ENCODE data around the gene SAMD15.
"Not testable (repeated sequence)": the region's sequence is repeated elsewhere in the genome, so short reads cannot be mapped to it uniquely, and the experiment has no call there.

SAMD15 gene

DNA sequence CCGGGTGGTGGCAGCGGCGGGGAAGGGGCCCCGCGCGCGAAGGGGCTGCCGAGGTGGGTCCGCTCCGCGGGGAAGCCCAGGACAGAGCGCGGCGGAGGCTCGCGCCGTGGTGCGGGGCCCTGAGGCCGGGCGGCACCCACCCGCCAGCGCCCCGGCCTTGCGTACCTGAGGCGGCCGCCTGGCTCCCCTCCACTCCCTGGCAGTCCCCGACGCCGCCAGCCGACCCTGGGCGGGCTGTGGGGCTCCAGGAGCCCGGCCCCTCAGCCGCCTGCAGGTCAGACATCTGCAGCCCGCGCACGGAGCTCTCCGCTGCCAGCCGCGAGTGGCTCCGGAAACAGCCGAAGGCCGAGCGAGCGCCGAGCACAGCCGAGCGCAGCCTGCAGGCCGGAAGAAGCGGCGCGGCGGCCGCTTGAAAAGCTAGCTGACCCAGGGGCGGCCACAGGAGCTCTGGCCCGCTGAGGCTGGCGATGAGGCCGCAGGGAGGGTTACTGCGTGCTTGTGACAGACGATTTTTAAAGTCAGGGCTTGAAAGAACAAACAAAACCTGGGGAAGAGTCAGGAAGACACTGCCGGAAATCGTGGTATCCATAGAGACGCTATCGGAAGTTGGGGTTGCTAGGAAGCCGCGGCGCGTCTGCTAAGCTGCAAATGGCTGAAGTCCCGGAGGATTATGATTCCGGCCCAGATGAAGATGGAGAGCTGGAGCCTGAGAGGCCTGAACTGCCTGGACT is at the start of gene SAMD15, which contains the start of gene TMED8:
SAMD15 (plus strand) TSS at position 609 of the 731 bp plus-strand sequence; CDS start at position 649, 40 bp downstream.
TMED8 (minus strand) TSS at position 324 of the 731 bp plus-strand sequence; CDS start at position 283, 41 bp downstream.
- peak; percentile 78 for DNase-seq

GRCh38 chr14:77329872-77330271 is 47.3 kb upstream of the SAMD15 start:
- no peak for DNase-seq

DNA sequence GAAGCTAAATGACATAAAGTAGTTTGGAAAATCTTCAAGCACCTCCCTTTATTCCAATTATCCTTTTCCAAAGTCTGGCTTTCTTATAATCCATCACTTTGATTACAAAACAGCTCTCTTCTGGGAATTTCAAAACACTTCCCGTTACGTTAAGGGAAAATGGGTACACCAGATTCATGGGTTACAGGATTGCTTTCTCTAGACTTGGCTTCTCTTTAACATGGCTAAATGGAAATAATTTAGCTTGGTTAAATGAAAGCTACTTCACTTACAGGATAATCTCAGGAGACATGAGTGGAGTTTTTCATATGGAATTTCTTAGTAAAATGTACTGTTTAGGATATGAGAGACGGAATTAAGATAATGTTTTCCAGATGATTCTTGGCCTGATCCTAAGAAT is 41.6 kb upstream of the SAMD15 start:
- DNase-seq: no peak

DNA sequence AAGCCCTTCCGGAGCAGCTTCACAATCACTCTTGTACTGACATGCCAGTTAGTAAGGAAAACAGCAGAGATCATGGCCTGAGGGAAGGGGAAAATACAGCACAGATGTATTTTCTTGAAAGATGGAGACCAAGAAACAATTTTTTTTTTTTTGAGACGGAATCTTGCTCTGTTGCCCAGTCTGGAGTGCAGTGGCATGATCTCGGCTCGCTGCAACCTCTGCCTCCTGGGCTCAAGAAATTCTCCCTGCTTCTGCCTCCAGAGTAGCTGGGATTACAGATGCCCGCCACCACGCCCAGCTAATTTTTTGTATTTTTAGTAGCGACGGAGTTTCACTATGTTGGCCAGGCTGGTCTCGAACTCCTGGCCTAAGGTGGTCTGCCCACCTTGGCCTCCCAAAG is 39.9 kb upstream of the SAMD15 start:
- not testable (repeated sequence) for DNase-seq

GRCh38 chr14:77337880-77338279 is 39.3 kb upstream of the SAMD15 start:
- DNase-seq: no peak

- no peak for DNase-seq
Measured at GRCh38 chr14:77338302-77338701, 38.9 kb upstream of the SAMD15 start.

- DNase-seq: no peak
Measured at GRCh38 chr14:77339407-77339806, 37.8 kb upstream of the SAMD15 start.

GRCh38 chr14:77340389-77340788 is 36.8 kb upstream of the SAMD15 start:
- DNase-seq: no peak

DNA sequence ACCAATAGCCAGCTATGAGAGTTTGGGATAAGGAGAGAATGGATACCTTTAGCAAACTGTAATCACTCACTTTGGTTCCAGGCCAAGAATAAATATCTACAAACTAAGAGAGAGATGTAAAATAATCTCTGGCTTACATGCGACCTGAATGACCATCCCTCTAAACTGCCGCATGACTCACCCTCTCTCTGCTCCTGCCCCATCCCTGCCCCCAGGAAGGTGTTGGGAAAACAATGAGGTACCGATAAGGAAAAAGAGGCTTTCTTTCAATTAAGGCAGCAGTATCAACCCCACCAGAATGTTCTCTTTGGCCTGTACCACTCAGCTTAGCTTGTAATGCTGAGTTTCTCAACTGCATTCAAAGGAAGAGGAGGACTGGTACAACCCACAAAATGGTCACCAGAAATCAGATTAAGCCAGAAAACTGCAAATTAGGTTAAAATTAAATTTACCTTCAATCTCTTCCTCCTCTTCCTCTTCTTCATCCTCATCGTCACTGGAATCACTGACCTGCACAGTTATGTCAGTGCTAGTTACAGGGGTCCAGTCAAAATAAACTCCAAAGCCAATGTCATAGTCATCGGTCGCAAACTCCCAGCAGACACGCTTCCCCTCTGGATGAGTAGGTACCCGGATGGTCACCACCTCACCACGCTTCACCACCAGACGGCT is 34.3 kb upstream of the SAMD15 start:
- peak; percentile 13 for DNase-seq

GRCh38 chr14:77343662-77344061 is 33.5 kb upstream of the SAMD15 start:
- DNase-seq: no peak

DNA sequence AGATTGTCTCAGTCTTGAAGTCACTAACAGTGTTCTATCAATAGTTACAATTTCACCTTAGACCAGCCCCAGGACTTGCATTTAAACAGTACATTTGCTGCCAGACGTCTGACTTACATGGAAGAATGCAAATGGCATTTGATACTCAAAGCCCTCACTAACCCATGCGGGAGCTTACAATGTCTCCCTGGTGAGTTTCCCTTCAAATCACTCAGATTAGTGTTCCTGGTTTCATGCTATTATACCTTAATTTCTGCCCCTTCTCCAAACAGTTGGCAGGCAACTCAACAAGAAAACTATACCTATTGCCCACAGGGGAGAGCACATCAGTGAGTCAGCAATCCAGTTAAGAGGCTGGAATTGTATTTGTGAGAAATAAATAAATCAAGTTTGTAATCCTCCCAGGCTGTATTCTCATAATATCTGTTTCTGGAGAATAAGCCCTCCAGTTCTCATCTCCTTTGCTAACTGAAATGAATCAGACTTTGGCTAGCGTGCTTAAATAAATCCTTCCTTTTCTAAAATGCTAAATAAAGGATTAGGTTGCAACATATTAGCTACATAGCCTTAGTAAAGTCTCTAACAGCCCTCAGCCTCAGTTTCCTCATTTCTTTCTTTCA is 32.7 kb upstream of the SAMD15 start:
- no peak for DNase-seq

DNA sequence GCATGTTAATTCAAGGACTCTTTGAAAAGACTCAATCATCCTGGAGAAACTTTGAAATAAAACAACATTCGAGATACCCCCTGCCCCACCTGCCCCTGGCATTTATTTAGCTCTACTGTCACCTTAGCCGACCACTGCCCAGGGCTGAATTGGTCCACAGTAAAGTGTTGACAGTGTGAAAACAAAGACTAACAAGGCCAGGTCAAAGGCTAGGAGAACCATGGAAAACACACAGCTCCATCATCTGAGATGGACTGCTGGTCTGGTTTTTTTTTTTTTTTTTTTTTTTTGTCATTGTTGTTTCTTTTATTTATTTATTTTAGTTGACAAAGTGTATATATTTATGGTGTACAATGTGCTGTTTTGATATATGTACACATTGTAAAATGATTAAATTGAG is 30.7 kb upstream of the SAMD15 start:
- DNase-seq: no peak

- no peak for DNase-seq
Measured at GRCh38 chr14:77347751-77348150, 29.4 kb upstream of the SAMD15 start.

GRCh38 chr14:77353469-77354141 is 23.6 kb upstream of the SAMD15 start:
- DNase-seq: no peak

GRCh38 chr14:77355811-77356210 is 21.4 kb upstream of the SAMD15 start:
- no peak for DNase-seq

- no peak for DNase-seq
Measured at GRCh38 chr14:77356899-77357298, 20.3 kb upstream of the SAMD15 start.

- no peak for DNase-seq
Measured at GRCh38 chr14:77359626-77360025, 17.6 kb upstream of the SAMD15 start.

DNA sequence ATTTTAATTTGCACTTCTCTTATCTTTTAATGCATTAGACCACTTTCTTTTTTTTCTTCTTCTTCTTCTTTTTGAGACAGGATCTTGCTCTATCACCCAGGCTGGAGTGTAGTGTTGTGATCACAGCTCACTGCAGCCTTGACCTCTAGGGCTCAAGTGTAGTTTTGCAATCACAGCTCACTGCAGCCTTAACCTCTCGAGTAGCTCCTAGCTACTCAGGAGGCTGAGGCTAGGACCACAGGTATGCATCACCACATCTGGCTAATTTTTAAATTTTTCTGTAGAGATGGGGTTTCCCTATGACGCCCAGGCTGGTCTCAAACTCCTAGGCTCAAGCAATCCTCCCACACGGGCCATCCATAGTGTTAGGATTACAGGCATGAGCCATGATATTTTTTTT is 13.0 kb upstream of the SAMD15 start:
- no peak for DNase-seq

- no peak for DNase-seq
Measured at GRCh38 chr14:77369285-77369684, 7.9 kb upstream of the SAMD15 start.

GRCh38 chr14:77372304-77372841 is 4.8 kb upstream of the SAMD15 start:
- no peak for DNase-seq

- DNase-seq: no peak
Measured at GRCh38 chr14:77375164-77375950, 1.8 kb upstream of the SAMD15 start.

All from NCI-H226 (cell line).